A673 (cell line): ENCODE results near the gene NFATC2.

Experiments
- EZH2 ChIP-seq: fragments of 200-600 bp; sonication (generic); IDR thresholded peaks from 2 replicates; pipeline ENCODE4 v1.6.1; 2017; ENCODE audit warnings: borderline replicate concordance, low read depth, mild to moderate bottlenecking, mixed read lengths, antibody characterized with exemption, low read length; ENCODE audit not compliant: poor library complexity, severe bottlenecking
- TF ChIP-seq, protein P1 (sequence below): fragments of 300-800, 200-600 bp; sonication (generic); conservative IDR thresholded peaks from 2 replicates; pipeline ENCODE4 v1.5.1; 2017; ENCODE audit warnings: low read depth, mild to moderate bottlenecking, antibody characterized with exemption, low read length, moderate library complexity, mixed read lengths

- TF ChIP-seq, protein P1, sequence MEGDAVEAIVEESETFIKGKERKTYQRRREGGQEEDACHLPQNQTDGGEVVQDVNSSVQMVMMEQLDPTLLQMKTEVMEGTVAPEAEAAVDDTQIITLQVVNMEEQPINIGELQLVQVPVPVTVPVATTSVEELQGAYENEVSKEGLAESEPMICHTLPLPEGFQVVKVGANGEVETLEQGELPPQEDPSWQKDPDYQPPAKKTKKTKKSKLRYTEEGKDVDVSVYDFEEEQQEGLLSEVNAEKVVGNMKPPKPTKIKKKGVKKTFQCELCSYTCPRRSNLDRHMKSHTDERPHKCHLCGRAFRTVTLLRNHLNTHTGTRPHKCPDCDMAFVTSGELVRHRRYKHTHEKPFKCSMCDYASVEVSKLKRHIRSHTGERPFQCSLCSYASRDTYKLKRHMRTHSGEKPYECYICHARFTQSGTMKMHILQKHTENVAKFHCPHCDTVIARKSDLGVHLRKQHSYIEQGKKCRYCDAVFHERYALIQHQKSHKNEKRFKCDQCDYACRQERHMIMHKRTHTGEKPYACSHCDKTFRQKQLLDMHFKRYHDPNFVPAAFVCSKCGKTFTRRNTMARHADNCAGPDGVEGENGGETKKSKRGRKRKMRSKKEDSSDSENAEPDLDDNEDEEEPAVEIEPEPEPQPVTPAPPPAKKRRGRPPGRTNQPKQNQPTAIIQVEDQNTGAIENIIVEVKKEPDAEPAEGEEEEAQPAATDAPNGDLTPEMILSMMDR, result no peak
- no peak for TF ChIP-seq EZH2
Measured at GRCh38 chr20:51338692-51339440, 203.7 kb downstream of the NFATC2 start.
